HK-2 (cell line): ENCODE results near the gene NEUROD2.
"Not testable (repeated sequence)": the region's sequence is repeated elsewhere in the genome, so short reads cannot be mapped to it uniquely, and the experiment has no call there.

Experiments used
- DNase-seq: peaks from one replicate; pipeline ENCODE4 v3.0.0-alpha.2; 2018; ENCODE audit not compliant: unreplicated experiment

NEUROD2 gene

GRCh38 chr17:39602533-39603303 is 5.0 kb downstream of the NEUROD2 start:
- no peak for DNase-seq

- DNase-seq: no peak
Observed at GRCh38 chr17:39601758-39602532, 5.8 kb downstream of the NEUROD2 start.

- no peak for DNase-seq
Observed at GRCh38 chr17:39600997-39601597, 6.6 kb downstream of the NEUROD2 start.

GRCh38 chr17:39600288-39600996 is 7.3 kb downstream of the NEUROD2 start:
- no peak for DNase-seq

GRCh38 chr17:39599665-39600231 is 8.0 kb downstream of the NEUROD2 start:
- DNase-seq: no peak

GRCh38 chr17:39599004-39599664 is 8.6 kb downstream of the NEUROD2 start:
- DNase-seq: no peak

- no peak for DNase-seq
Observed at GRCh38 chr17:39598630-39599003, 9.1 kb downstream of the NEUROD2 start.

- no peak for DNase-seq
Observed at GRCh38 chr17:39598047-39598481, 9.7 kb downstream of the NEUROD2 start.

GRCh38 chr17:39597372-39598046 is 10.2 kb downstream of the NEUROD2 start:
- no peak for DNase-seq

GRCh38 chr17:39596543-39597267 is 11.0 kb downstream of the NEUROD2 start:
- DNase-seq: no peak

- DNase-seq: no peak
Observed at GRCh38 chr17:39595928-39596510, 11.7 kb downstream of the NEUROD2 start.

GRCh38 chr17:39595294-39595693 is 12.4 kb downstream of the NEUROD2 start:
- no peak for DNase-seq

- DNase-seq: no peak
Observed at GRCh38 chr17:39593371-39593770, 14.3 kb downstream of the NEUROD2 start.

- DNase-seq: peak; percentile 48
Observed at GRCh38 chr17:39591958-39592954, 15.5 kb downstream of the NEUROD2 start.

- not testable (repeated sequence) for DNase-seq
Observed at GRCh38 chr17:39590180-39590579, 17.5 kb downstream of the NEUROD2 start.

- DNase-seq: no peak
Observed at GRCh38 chr17:39582658-39583057, 25.1 kb downstream of the NEUROD2 start.

- DNase-seq: no peak
Observed at GRCh38 chr17:39581759-39582085, 26.0 kb downstream of the NEUROD2 start.

GRCh38 chr17:39581071-39581758 is 26.5 kb downstream of the NEUROD2 start:
- DNase-seq: no peak
